Aorta (tissue), 5 donors: ENCODE data around the gene CHST2. TPM values are rescaled to one million over a fixed set of nuclear protein-coding genes. Genes with fewer than 3 reads are reported as not detected.

Source experiments
- ATAC-seq: fragments of 200-7000 bp; cut with Tn5 transposase; one replicate; pipeline ENCODE4 v1.9.1; 2022; ENCODE audit warnings: moderate library complexity; ENCODE audit not compliant: low FRiP score
- DNase-seq, 2 donors: peaks; one replicate each; pipeline ENCODE4 v3.0.0-alpha.2; 2020
- H3K27ac ChIP-seq, 2 donors: one replicate each; pipeline ENCODE4 v1.5.1; 2013; ENCODE audit warnings: low read length in 2 of 2, mild to moderate bottlenecking in 2 of 2, moderate library complexity in 2 of 2, control low read depth in 1 of 2, inconsistent platforms in 1 of 2, low read depth in 1 of 2
- H3K27me3 ChIP-seq, 2 donors: one replicate each; pipeline ENCODE4 v1.6.1; 2013; ENCODE audit warnings: control low read depth in 1 of 2, low read length in 1 of 2, mild to moderate bottlenecking in 1 of 2, moderate library complexity in 1 of 2; ENCODE audit not compliant: insufficient read depth in 2 of 2, control insufficient read depth in 1 of 2
- H3K36me3 ChIP-seq, 2 donors: one replicate each; pipeline ENCODE4 v1.6.1; 2013; ENCODE audit warnings: control low read depth in 1 of 2, low read length in 1 of 2, mild to moderate bottlenecking in 1 of 2; ENCODE audit not compliant: insufficient read depth in 2 of 2, control insufficient read depth in 1 of 2
- H3K4me1 ChIP-seq, 2 donors: one replicate each; pipeline ENCODE4 v1.6.1; 2013; ENCODE audit warnings: low read length in 2 of 2, control low read depth in 1 of 2, mild to moderate bottlenecking in 1 of 2, moderate library complexity in 1 of 2; ENCODE audit not compliant: insufficient read depth in 2 of 2, control insufficient read depth in 1 of 2
- H3K4me3 ChIP-seq, 2 donors: one replicate each; pipeline ENCODE4 v1.5.1; 2013; ENCODE audit warnings: low read length in 2 of 2, control low read depth in 1 of 2, mild to moderate bottlenecking in 1 of 2
- H3K9me3 ChIP-seq: one replicate; pipeline ENCODE4 v1.6.1; 2013; ENCODE audit warnings: mild to moderate bottlenecking, low read length; ENCODE audit not compliant: control insufficient read depth
- WGBS, 2 donors: extraction: QIAGEN DNeasy Blood & Tissue Kit; methylation state at CpG; one replicate each; pipeline ENCODE4 v1.1.7; 2013; 5-methylcytosine and 5-hydroxymethylcytosine counted together
- intact Hi-C, 2 donors: fragments of 100-400 bp; cut with DNase I; formaldehyde crosslinking; loops; one replicate each; pipeline versions ENCODE4 v1.14.2 to v1.15.0; 2022
- polyA plus RNA-seq, 2 donors: library from polyadenylated mRNA; stranded (reverse); fragments of 200-250 nt; gene quantifications; one replicate each; pipeline ENCODE4 v1.2.3, GENCODE V29; 2013
- total RNA-seq, 2 donors: library from RNA; stranded (reverse); fragmentation: NEBNext Ultra II Directional; extraction: Animal tissue kit (Norgen Biotek cat#: 25700); gene quantifications; one replicate each; pipeline ENCODE4 v1.2.1, GENCODE V29; 2021
- donor health status: healthy with polysubstance abuse.
- donor health status: Bipolar disorder and iron deficiency.
- donor health status: DM: no; HTN: no; CAD: no.
- donor health status: DM: no; HTN: no; CAD: no.
- donor health status: DM: yes; HTN: yes; CAD: no.

Gene CHST2
- total and polyA plus RNA-seq, 4 donors: 0.50 to 3.7 (median 2.7) TPM

DNA sequence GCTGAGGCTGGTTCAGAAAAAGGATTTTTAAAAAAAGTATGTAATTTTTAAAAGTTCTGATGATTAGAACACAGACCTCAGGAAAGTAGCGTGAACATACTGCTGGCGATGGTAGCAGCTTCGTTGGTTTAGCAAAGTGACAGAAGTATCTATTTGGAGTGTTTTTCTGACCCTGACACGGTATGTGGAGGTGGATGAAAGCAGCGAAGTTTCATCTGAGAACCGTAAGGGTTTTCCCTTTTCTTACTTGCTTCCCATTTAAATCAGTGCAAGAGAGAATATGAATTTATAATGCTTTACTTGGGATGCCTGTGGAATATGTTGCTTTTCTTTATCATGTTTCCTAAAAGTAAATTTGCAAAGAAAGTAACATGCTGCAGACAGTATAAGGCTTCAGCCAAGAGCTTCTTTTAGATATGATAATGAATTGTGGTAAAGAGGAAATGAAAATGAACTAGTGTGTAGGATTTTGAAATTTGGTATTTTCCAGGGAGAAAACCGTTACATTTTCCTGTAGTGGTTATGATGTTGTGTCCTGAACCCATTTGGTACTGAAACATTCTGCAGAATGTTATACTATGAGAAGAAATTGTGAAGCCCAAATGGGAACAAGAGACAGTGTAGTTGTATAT lies 3.9 kb downstream of the CHST2 start:
- no peak for DNase-seq
- Histone ChIP-seq H3K9me3 (no peaks in the 10 kb centered on the region), H3K36me3 (no peaks in the 10 kb centered on the region), H3K27me3 (no peaks in the 10 kb centered on the region), H3K27ac (no peak overlapping the region), H3K4me1 (no peaks in the 10 kb centered on the region), H3K4me3 (no peak overlapping the region)
- ATAC-seq: no peak
- intact Hi-C loops: no loop called here
- 83 to 85% methylated on average over 7 of the region's 7 CpGs for WGBS, 2 donors

DNA sequence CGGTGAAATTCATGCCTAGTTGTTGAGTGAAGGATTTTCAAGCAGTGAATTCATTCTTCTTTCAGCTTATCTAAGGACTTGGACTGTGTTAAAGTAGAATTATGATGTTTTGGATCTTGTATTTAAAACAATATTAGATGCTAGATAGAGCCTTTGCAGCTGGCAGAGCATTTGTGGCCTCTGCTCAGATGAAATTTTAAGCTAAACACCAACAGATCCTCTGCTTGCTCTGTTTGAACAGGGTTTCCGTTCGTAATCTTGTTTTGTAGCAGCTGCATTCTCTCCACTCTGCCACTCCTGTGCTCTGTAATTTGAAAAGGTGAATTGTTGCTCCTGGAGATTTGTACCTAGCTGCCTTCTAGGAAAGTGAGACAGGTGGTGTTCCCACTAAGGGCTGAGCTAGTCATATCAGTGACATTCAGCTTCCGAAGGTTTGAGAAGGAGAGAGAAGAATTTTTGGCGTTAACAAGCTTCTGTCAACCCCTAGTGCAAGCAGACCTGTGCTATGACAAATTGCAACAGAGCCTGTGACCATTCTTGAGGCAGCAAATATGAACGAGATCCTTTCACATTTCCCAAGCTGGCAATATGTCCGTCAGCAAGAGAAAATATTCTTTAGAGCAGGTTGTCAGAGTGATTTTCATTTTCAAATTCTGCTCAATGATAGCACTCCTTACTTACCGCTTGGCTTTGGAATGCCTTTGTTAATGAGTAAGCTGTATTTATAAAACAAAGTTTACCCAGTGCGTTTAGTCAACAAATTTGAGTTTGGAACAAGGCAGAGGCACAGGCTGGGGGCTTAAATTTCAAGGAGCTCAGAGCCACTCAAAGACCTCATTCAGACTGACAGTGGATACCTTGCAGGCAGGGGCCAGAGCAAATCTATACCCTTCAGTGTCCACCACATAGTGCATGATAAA lies 5.3 kb downstream of the CHST2 start:
- no peak overlapping the region for H3K27ac ChIP-seq
- WGBS, 2 donors: 36 to 46% methylated on average over 9 of the region's 9 CpGs
- no peak for DNase-seq
- H3K36me3 ChIP-seq: no peaks in the 10 kb centered on the region
- peaks cover 0 to 2% of the 10 kb centered on the region in 2 donors for H3K27me3 ChIP-seq
- no peaks in the 10 kb centered on the region for H3K4me1 ChIP-seq
- no peaks in the 10 kb centered on the region for H3K9me3 ChIP-seq
- H3K4me3 ChIP-seq: no peak overlapping the region
- ATAC-seq: no peak
- intact Hi-C loops: no loop called here

- no peaks in the 10 kb centered on the region for H3K4me1 ChIP-seq
- 97 to 98% methylated on average over 3 of the region's 3 CpGs for WGBS, 2 donors
- H3K27me3 ChIP-seq: peaks cover 0 to 2% of the 10 kb centered on the region in 2 donors
- intact Hi-C loops: no loop called here
- no peak overlapping the region for H3K4me3 ChIP-seq
- no peaks in the 10 kb centered on the region for H3K36me3 ChIP-seq
- no peak overlapping the region for H3K27ac ChIP-seq
- no peak for DNase-seq
- H3K9me3 ChIP-seq: no peaks in the 10 kb centered on the region
- no peak for ATAC-seq
Measured at GRCh38 chr3:143127801-143128200, 8.2 kb downstream of the CHST2 start.

DNA sequence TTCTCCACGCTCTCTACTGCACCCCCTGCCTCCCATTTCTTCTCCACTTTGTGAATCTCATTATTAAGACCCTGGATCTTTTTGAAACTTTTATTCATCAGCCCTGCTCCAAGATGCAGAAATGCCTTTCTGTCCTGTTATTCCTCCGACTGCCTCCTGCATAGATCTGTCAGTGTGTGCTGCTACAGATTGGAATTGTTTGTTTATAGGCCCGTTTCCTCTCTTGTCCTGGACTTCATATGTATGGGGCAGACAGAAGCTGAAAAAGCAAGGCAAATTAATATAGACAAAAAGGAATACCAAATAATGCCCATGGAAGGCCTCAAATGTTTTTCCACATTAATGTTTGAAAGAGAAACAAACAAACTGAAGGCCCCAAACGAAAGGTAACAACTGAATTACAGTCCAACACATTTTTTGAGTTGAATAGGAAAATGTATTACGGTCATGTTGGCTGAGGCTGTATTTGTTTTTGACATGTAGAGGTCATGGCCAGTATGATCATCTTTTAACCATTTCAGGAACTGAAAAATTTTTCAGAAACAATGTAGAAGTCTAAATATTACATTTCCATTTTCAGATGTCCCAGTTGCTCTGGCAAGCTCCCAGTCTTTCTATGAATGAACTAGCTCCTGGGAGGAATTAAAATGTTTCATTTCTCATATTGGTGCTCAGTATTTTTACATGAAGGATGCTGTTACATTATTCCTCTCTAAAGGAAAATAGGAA lies 8.8 kb downstream of the CHST2 start:
- no peak for ATAC-seq
- H3K27ac ChIP-seq: no peak overlapping the region

GRCh38 chr3:143132246-143132980 lies 12.8 kb downstream of the CHST2 start:
- H3K4me1 ChIP-seq: no peaks in the 10 kb centered on the region
- H3K27ac ChIP-seq: no peak overlapping the region
- no peak overlapping the region for H3K4me3 ChIP-seq
- DNase-seq (no peak), ATAC-seq (no peak)
- H3K36me3 ChIP-seq: no peaks in the 10 kb centered on the region
- no peaks in the 10 kb centered on the region for H3K9me3 ChIP-seq
- peaks cover 0 to 2% of the 10 kb centered on the region in 2 donors for H3K27me3 ChIP-seq
- WGBS, 2 donors: 87 to 90% methylated on average over 3 of the region's 3 CpGs
- intact Hi-C loops: no loop called here

More for the DNA sequence above, 8.8 kb downstream of the CHST2 start:
- WGBS, 2 donors: 68 to 71% methylated on average over 5 of the region's 5 CpGs
- Histone ChIP-seq H3K4me3 (no peak overlapping the region), H3K36me3 (no peaks in the 10 kb centered on the region), H3K27me3 (peaks cover 0 to 2% of the 10 kb centered on the region in 2 donors), H3K4me1 (no peaks in the 10 kb centered on the region), H3K9me3 (no peaks in the 10 kb centered on the region)
- intact Hi-C loops: no loop called here
- no peak for DNase-seq

GRCh38 chr3:143134471-143134870 lies 14.9 kb downstream of the CHST2 start:
- ATAC-seq (no peak), DNase-seq (no peak)
- intact Hi-C loops: no loop called here

DNA sequence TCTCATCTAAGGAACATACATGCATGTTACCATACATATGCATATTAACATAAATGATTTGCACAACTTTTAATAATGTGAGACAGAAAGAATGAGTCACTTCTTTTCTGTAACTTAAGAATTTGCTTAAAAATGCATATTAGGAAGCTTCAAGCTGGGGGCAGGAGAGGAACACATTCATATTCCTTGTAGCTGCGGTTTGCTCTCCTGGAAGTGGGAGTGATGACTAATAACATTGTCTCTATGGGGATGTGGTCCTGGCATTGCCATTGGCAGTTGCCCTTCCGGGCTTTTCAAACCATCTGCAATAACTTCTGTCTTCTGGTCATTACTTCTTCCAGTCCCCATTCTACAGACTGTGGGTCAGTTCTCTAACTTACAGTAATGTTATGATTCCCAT lies 15.6 kb downstream of the CHST2 start:
- DNase-seq: peak in 1 of 2 donors; percentile 59
- no peaks in the 10 kb centered on the region for H3K9me3 ChIP-seq
- no peak overlapping the region for H3K27ac ChIP-seq
- no peak overlapping the region for H3K4me3 ChIP-seq
- no peaks in the 10 kb centered on the region for H3K4me1 ChIP-seq
- WGBS, 2 donors: 36 to 43% methylated on average over 2 of the region's 2 CpGs
- intact Hi-C loops: no loop called here
- no peak for ATAC-seq
- H3K36me3 ChIP-seq: no peaks in the 10 kb centered on the region
- no peaks in the 10 kb centered on the region for H3K27me3 ChIP-seq

More at GRCh38 chr3:143134471-143134870, 14.9 kb downstream of the CHST2 start:
- no peak overlapping the region for H3K27ac ChIP-seq
- 44 to 63% methylated on average over 1 of the region's 1 CpG for WGBS, 2 donors
- peaks cover 0 to under 1% of the 10 kb centered on the region in 2 donors for H3K27me3 ChIP-seq
- H3K36me3 ChIP-seq: no peaks in the 10 kb centered on the region
- H3K4me1 ChIP-seq: no peaks in the 10 kb centered on the region
- H3K9me3 ChIP-seq: no peaks in the 10 kb centered on the region
- no peak overlapping the region for H3K4me3 ChIP-seq

GRCh38 chr3:143137435-143138036 lies 18.0 kb downstream of the CHST2 start:
- intact Hi-C loops: no loop called here
- no peak overlapping the region for H3K4me3 ChIP-seq
- H3K9me3 ChIP-seq: no peaks in the 10 kb centered on the region
- no peaks in the 10 kb centered on the region for H3K27me3 ChIP-seq
- no peak overlapping the region for H3K27ac ChIP-seq
- H3K36me3 ChIP-seq: no peaks in the 10 kb centered on the region
- DNase-seq (no peak), ATAC-seq (no peak)
- no peaks in the 10 kb centered on the region for H3K4me1 ChIP-seq
- 49 to 73% methylated on average over 2 of the region's 2 CpGs for WGBS, 2 donors
